Keratinocyte (primary cell): ENCODE measurements around the gene USP17L29. TPM values are rescaled to one million over a fixed set of nuclear protein-coding genes. Genes with fewer than 3 reads are reported as not detected.
"Not testable (repeated sequence)": the region's sequence is repeated elsewhere in the genome, so short reads cannot be mapped to it uniquely, and the experiment has no call there.

ENCODE experiments used
- DNase-seq: peaks from one replicate; pipeline ENCODE4 v3.0.0-alpha.2; 2011; ENCODE audit warnings: low read depth, missing footprints, low spot score
- FAIRE-seq: peaks from 2 replicates; lab custom pipeline; 2011; peaks lifted over from hg19 to GRCh38; lab: Jason Lieb, UNC
- H2AFZ ChIP-seq: 2 replicates; pipeline ENCODE4 v1.6.0; 2012; ENCODE audit warnings: low read length, control low read depth, inconsistent platforms; ENCODE audit not compliant: control insufficient read depth
- H3K27ac ChIP-seq: 2 replicates; pipeline ENCODE4 v1.5.1; 2011; ENCODE audit warnings: low read length; ENCODE audit not compliant: control insufficient read depth, insufficient read depth
- H3K27me3 ChIP-seq: 3 replicates; pipeline ENCODE4 v1.6.0; 2011; ENCODE audit warnings: low read length; ENCODE audit not compliant: control insufficient read depth, insufficient read depth; ENCODE audit errors: extremely low read depth
- H3K36me3 ChIP-seq, 2 experiments: 2 replicates in 1 of 2; 3 replicates in 1 of 2; pipeline ENCODE4 v1.5.1; 2011; ENCODE audit warnings: low read length in 2 of 2, mild to moderate bottlenecking in 1 of 2; ENCODE audit not compliant: control insufficient read depth in 2 of 2, insufficient read depth in 2 of 2; ENCODE audit errors: extremely low read depth in 1 of 2
- H3K4me1 ChIP-seq: 3 replicates; pipeline ENCODE4 v1.5.1; 2011; ENCODE audit warnings: low read length; ENCODE audit not compliant: control insufficient read depth, insufficient read depth; ENCODE audit errors: extremely low read depth
- H3K4me2 ChIP-seq: 3 replicates; pipeline ENCODE4 v1.6.0; 2011; ENCODE audit warnings: low read depth, low read length; ENCODE audit not compliant: control insufficient read depth, insufficient read depth; ENCODE audit errors: extremely low read depth
- H3K4me3 ChIP-seq, 3 experiments: fragments of 200-600 bp in 1 of 3; sonication (generic) in 1 of 3; 2 replicates in 2 of 3; 3 replicates in 1 of 3; pipeline ENCODE4 v1.5.1; 2011 to 2016; ENCODE audit warnings: low read length in 3 of 3, mild to moderate bottlenecking in 3 of 3, control low read depth in 2 of 3, inconsistent platforms in 1 of 3, low read depth in 1 of 3, mixed read lengths in 1 of 3, mixed run types in 1 of 3, moderate library complexity in 1 of 3; ENCODE audit not compliant: control insufficient read depth in 2 of 3, insufficient read depth in 2 of 3; ENCODE audit errors: extremely low read depth in 1 of 3
- H3K79me2 ChIP-seq: 2 replicates; pipeline ENCODE4 v1.6.0; 2012; ENCODE audit warnings: low read length; ENCODE audit not compliant: control insufficient read depth, insufficient read depth
- H3K9ac ChIP-seq: 3 replicates; pipeline ENCODE4 v1.6.0; 2011; ENCODE audit warnings: low read length; ENCODE audit not compliant: control insufficient read depth, insufficient read depth; ENCODE audit errors: extremely low read depth
- H3K9me1 ChIP-seq: 3 replicates; pipeline ENCODE4 v1.6.0; 2011; ENCODE audit warnings: low read length; ENCODE audit not compliant: control insufficient read depth, insufficient read depth; ENCODE audit errors: extremely low read depth
- H3K9me3 ChIP-seq: 2 replicates; pipeline ENCODE4 v1.5.1; 2012; ENCODE audit warnings: low read depth, low read length; ENCODE audit not compliant: control insufficient read depth
- H4K20me1 ChIP-seq: 3 replicates; pipeline ENCODE4 v1.6.0; 2011; ENCODE audit warnings: low read length; ENCODE audit not compliant: control insufficient read depth, insufficient read depth; ENCODE audit errors: extremely low read depth
- dilution Hi-C: fragments of 300-500 bp; cut with MboI; formaldehyde crosslinking; loops from one replicate; pipeline ENCODE4 v1.7.0; 2020; ENCODE audit warnings: low sequenced_read_pairs; ENCODE audit not compliant: extremely low pct_ligation_motif_present
- polyA minus RNA-seq, 3 experiments: library from RNA; depleted of rRNA, polyadenylated mRNA; stranded (reverse); fragments of >200 nt; gene quantifications; 1 replicate in 1 of 3; 2 replicates in 1 of 3; 3 replicates in 1 of 3; pipeline ENCODE4 v1.2.3, GENCODE V29; 2011
- polyA plus RNA-seq, 5 experiments: library from polyadenylated mRNA; depleted of rRNA in 3 of 5; stranded (reverse) in 3 of 5; stranded (forward) in 1 of 5; unstranded in 1 of 5; fragments of >200 nt; gene quantifications; 1 replicate in 1 of 5; 2 replicates in 3 of 5; 3 replicates in 1 of 5; pipeline versions ENCODE4 v1.2.1 to v1.2.3, GENCODE V29; 2011 to 2012; ENCODE audit warnings: missing spikeins in 2 of 5, low read depth in 1 of 5, low replicate concordance in 1 of 5

USP17L29 gene, protein sequence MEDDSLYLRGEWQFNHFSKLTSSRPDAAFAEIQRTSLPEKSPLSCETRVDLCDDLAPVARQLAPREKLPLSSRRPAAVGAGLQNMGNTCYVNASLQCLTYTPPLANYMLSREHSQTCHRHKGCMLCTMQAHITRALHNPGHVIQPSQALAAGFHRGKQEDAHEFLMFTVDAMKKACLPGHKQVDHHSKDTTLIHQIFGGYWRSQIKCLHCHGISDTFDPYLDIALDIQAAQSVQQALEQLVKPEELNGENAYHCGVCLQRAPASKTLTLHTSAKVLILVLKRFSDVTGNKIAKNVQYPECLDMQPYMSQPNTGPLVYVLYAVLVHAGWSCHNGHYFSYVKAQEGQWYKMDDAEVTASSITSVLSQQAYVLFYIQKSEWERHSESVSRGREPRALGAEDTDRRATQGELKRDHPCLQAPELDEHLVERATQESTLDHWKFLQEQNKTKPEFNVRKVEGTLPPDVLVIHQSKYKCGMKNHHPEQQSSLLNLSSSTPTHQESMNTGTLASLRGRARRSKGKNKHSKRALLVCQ
- not detected in 3 replicates for polyA plus RNA-seq
- not detected for polyA plus RNA-seq (2011; ENCODE audit: low read depth)
- polyA plus RNA-seq (2011; cell fraction: cytosol; rRNA removed), result not detected in 2 replicates
- polyA plus RNA-seq (2011; cell fraction: nucleus; rRNA removed), result not detected in 2 replicates
- not detected in 2 replicates for polyA plus RNA-seq (2012; ENCODE audit: low replicate concordance)
- not detected in 3 replicates for polyA minus RNA-seq
- not detected for polyA minus RNA-seq (2011; cell fraction: cytosol; rRNA and poly(A)+ RNA removed)
- polyA minus RNA-seq (2011; cell fraction: nucleus; rRNA and poly(A)+ RNA removed), result not detected in 2 replicates

DNA sequence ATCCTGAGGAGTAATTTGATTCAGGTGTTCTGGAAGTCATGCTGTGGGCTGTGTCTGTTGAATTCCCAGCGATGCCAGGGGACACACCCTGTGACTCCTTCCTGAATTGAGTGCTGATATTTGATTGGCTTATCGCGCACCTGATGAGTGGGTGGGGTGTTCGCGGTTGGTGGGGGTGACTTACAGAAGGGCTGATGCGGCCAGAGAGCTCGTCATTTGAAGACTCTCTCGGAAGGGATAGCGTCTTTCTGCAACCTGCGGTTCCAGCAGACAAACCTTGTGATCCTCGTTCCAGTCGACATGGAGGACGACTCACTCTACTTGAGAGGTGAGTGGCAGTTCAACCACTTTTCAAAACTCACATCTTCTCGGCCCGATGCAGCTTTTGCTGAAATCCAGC, at the start of gene USP17L29:
Gene USP17L29 (plus strand): TSS at position 301 of the 400 bp plus-strand sequence. CDS start 0 bp downstream, at position 301.
- H3K79me2 ChIP-seq, H3K27me3 ChIP-seq, H4K20me1 ChIP-seq, H3K9me3 ChIP-seq, H3K4me2 ChIP-seq, dilution Hi-C loops, H3K4me1 ChIP-seq, H3K9me1 ChIP-seq, FAIRE-seq, H2AFZ ChIP-seq, H3K36me3 ChIP-seq, H3K4me3 ChIP-seq, DNase-seq, H3K27ac ChIP-seq, H3K9ac ChIP-seq: not testable (repeated sequence)

DNA sequence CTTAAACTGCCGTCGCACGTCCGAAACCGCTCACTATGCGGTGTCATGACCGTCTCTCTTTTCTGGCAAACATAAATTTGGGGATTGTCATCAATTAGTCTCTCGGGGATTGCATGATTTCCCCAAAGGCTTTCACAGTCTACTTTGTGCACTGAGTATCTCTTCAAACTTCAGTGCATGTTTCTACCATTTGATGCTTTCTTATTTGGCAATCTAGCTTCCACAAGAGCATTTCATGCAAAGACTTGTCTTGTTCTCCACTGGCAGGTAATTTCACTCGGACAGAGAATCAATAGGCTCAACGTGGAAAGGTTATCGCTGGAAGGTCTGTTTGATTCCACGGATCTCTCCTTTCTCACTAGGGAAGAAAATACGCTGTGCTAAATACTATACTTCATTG, 29.2 kb upstream of the USP17L29 start:
- FAIRE-seq, H3K79me2 ChIP-seq, H3K4me2 ChIP-seq, H2AFZ ChIP-seq, H3K27ac ChIP-seq, H3K9me1 ChIP-seq, H3K9ac ChIP-seq, DNase-seq, H3K4me1 ChIP-seq, H3K9me3 ChIP-seq, H3K27me3 ChIP-seq, H3K36me3 ChIP-seq, H3K4me3 ChIP-seq, dilution Hi-C loops, H4K20me1 ChIP-seq: not testable (repeated sequence)

DNA sequence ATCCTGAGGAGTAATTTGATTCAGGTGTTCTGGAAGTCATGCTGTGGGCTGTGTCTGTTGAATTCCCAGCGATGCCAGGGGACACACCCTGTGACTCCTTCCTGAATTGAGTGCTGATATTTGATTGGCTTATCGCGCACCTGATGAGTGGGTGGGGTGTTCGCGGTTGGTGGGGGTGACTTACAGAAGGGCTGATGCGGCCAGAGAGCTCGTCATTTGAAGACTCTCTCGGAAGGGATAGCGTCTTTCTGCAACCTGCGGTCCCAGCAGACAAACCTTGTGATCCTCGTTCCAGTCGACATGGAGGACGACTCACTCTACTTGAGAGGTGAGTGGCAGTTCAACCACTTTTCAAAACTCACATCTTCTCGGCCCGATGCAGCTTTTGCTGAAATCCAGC, 28.6 kb upstream of the USP17L29 start, which contains the start of gene USP17L24:
Gene USP17L24 (plus strand): TSS at position 301 of the 400 bp plus-strand sequence. CDS start 0 bp downstream, at position 301.
- FAIRE-seq, H3K4me2 ChIP-seq, H3K36me3 ChIP-seq, H3K4me1 ChIP-seq, H4K20me1 ChIP-seq, dilution Hi-C loops, H3K9me3 ChIP-seq, H3K4me3 ChIP-seq, H3K27ac ChIP-seq, H2AFZ ChIP-seq, H3K27me3 ChIP-seq, H3K9me1 ChIP-seq, DNase-seq, H3K9ac ChIP-seq, H3K79me2 ChIP-seq: not testable (repeated sequence)

- dilution Hi-C loops, H3K9me1 ChIP-seq, H3K79me2 ChIP-seq, H3K4me1 ChIP-seq, FAIRE-seq, DNase-seq, H2AFZ ChIP-seq, H3K9ac ChIP-seq, H3K27me3 ChIP-seq, H3K4me2 ChIP-seq, H4K20me1 ChIP-seq, H3K9me3 ChIP-seq, H3K27ac ChIP-seq, H3K36me3 ChIP-seq, H3K4me3 ChIP-seq: not testable (repeated sequence)
Measured at GRCh38 chr4:9329611-9330010, 23.8 kb upstream of the USP17L29 start, which contains the start of gene USP17L25. USP17L25 (plus strand) TSS chr4:9329911; CDS start chr4:9329911, 0 bp downstream.
